ENCODE data around the gene LRR1.
A peak's percentile ranks its signal among the peaks of the same experiment; 100 is the strongest.
"Not testable (repeated sequence)": the region's sequence is repeated elsewhere in the genome, so short reads cannot be mapped to it uniquely, and the experiment has no call there.

The LRR1 gene

DNA sequence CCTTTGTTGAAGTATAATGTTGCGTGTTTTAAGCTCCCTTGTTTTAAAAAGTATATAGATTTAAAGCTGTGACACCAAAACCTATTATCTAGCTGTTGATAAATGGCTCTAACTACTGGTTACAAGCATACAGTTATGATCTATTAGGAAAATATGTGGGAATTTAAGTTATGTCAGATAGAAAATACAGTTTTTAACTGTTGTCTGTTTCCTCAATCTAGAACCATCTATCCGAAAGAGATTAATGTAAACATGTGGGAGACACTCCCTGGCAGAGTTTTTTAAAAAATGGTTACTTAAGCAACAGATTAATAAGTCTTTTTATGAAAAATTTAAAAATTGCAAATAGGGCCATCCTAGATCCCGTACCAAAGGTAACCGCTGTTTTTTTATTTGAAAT is 13.5 kb downstream of the LRR1 start:
- no peaks in the 10 kb centered on the region for H3K27me3 Mint-ChIP-seq (ENCODE audit: low read depth)
- H3K36me3 Mint-ChIP-seq (ENCODE audit: low read depth) = peaks cover 42% of the 10 kb centered on the region
- no peak for DNase-seq (ENCODE audit: low spot score)

GRCh38 chr14:49612671-49613070 is 13.9 kb downstream of the LRR1 start:
- Mint-ChIP-seq H3K27me3 (ENCODE audit: low read depth) (no peaks in the 10 kb centered on the region), H3K9me3 (no peaks in the 10 kb centered on the region), H3K4me3 (no peak overlapping the region), H3K4me1 (ENCODE audit: low read depth) (peaks cover 15% of the 10 kb centered on the region), H3K27ac (no peak overlapping the region), H3K36me3 (ENCODE audit: low read depth) (peaks cover 44% of the 10 kb centered on the region)
- DNase-seq (ENCODE audit: low spot score) = no peak

More for the DNA sequence above, 13.5 kb downstream of the LRR1 start:
- peaks cover 12% of the 10 kb centered on the region for H3K4me1 Mint-ChIP-seq (ENCODE audit: low read depth)
- H3K9me3 Mint-ChIP-seq = no peaks in the 10 kb centered on the region
- H3K4me3 Mint-ChIP-seq = no peak overlapping the region
- no peak overlapping the region for H3K27ac Mint-ChIP-seq

DNA sequence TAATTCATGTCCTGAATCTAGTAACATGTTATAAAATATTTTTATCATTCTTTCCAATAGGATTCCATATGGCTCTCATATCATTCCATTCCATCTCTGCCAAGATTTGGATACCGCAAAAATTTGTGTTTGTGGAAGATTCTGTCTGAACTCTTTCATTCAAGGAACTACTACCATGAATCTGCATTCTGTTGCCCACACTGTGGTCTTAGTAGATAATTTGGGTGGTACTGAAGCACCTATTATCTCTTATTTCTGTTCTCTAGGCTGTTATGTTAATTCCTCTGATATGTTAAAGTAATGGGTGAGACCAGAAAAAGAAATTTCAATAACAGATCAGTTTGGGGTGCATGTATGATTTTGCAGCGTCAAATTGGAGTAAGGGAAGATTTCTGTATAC is 15.5 kb downstream of the LRR1 start:
- no peak for DNase-seq (ENCODE audit: low spot score)
- peaks cover 48% of the 10 kb centered on the region for H3K36me3 Mint-ChIP-seq (ENCODE audit: low read depth)
- H3K9me3 Mint-ChIP-seq = no peaks in the 10 kb centered on the region
- H3K4me1 Mint-ChIP-seq (ENCODE audit: low read depth) = peaks cover 26% of the 10 kb centered on the region
- no peak overlapping the region for H3K27ac Mint-ChIP-seq
- H3K4me3 Mint-ChIP-seq = no peak overlapping the region
- H3K27me3 Mint-ChIP-seq (ENCODE audit: low read depth) = no peaks in the 10 kb centered on the region

GRCh38 chr14:49615776-49616175 is 17.0 kb downstream of the LRR1 start:
- H3K36me3 Mint-ChIP-seq (ENCODE audit: low read depth) = peaks cover 57% of the 10 kb centered on the region
- H3K27ac Mint-ChIP-seq = no peak overlapping the region
- no peaks in the 10 kb centered on the region for H3K27me3 Mint-ChIP-seq (ENCODE audit: low read depth)
- H3K4me3 Mint-ChIP-seq = no peak overlapping the region
- peaks cover 26% of the 10 kb centered on the region for H3K4me1 Mint-ChIP-seq (ENCODE audit: low read depth)
- no peaks in the 10 kb centered on the region for H3K9me3 Mint-ChIP-seq
- no peak for DNase-seq (ENCODE audit: low spot score)

GRCh38 chr14:49617852-49618519 is 19.2 kb downstream of the LRR1 start:
- Mint-ChIP-seq H3K9me3 (no peaks in the 10 kb centered on the region), H3K4me1 (ENCODE audit: low read depth) (peaks cover 32% of the 10 kb centered on the region), H3K27me3 (ENCODE audit: low read depth) (no peaks in the 10 kb centered on the region), H3K4me3 (peak overlapping the region; percentile 98), H3K27ac (peak overlapping the region; percentile 47), H3K36me3 (ENCODE audit: low read depth) (peaks cover 64% of the 10 kb centered on the region)
- no peak for DNase-seq (ENCODE audit: low spot score)

- H3K27me3 Mint-ChIP-seq (ENCODE audit: low read depth); DNase-seq (ENCODE audit: low spot score); H3K9me3 Mint-ChIP-seq: not testable (repeated sequence)
- H3K4me3 Mint-ChIP-seq = peak overlapping the region; percentile 98
- H3K27ac Mint-ChIP-seq = peak overlapping the region; percentile 98
- H3K4me1 Mint-ChIP-seq (ENCODE audit: low read depth) = peaks cover 41% of the 10 kb centered on the region
- H3K36me3 Mint-ChIP-seq (ENCODE audit: low read depth) = peaks cover 69% of the 10 kb centered on the region
Observed at GRCh38 chr14:49619273-49619672, 20.5 kb downstream of the LRR1 start.

DNA sequence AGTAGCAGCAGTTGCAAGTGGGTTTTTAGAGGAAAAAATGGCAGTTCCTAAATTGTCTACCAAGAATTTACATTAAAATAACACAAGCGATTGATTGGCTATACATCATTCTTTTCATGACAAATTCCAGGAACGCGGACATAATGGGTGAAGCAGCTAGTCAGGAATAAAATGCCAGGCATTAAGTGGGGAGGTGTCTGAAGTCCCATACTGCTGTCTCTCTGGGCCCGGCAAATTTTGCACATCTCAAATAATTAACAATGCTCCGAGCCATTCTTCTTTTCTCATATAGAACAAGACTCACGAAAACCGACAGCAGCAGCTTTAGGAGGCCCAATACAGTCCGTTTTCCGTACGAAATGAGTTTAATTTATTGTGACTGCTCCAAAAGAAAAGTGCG is 21.0 kb downstream of the LRR1 start:
- Mint-ChIP-seq H3K27ac (peak overlapping the region; percentile 98), H3K4me3 (peak overlapping the region; percentile 98), H3K9me3 (no peaks in the 10 kb centered on the region), H3K4me1 (ENCODE audit: low read depth) (peaks cover 43% of the 10 kb centered on the region), H3K27me3 (ENCODE audit: low read depth) (no peaks in the 10 kb centered on the region), H3K36me3 (ENCODE audit: low read depth) (peaks cover 70% of the 10 kb centered on the region)
- DNase-seq (ENCODE audit: low spot score) = no peak

GRCh38 chr14:49620182-49621113 is 21.7 kb downstream of the LRR1 start, which contains the start of the genes MGAT2 and RPL36AL:
TSS of gene MGAT2 (plus strand) at chr14:49620799. CDS start at chr14:49621269, 470 bp downstream.
TSS of gene RPL36AL (minus strand) at chr14:49620626. CDS start at chr14:49619104, 1,522 bp downstream.
- Mint-ChIP-seq H3K36me3 (ENCODE audit: low read depth) (peaks cover 73% of the 10 kb centered on the region), H3K9me3 (no peaks in the 10 kb centered on the region), H3K4me3 (peak within 1 kb of the TSS; percentile 98), H3K4me1 (ENCODE audit: low read depth) (peaks cover 48% of the 10 kb centered on the region), H3K27ac (peak within 1 kb of the TSS; percentile 98), H3K27me3 (ENCODE audit: low read depth) (no peaks in the 10 kb centered on the region)
- DNase-seq (ENCODE audit: low spot score) = peak; percentile 97

DNA sequence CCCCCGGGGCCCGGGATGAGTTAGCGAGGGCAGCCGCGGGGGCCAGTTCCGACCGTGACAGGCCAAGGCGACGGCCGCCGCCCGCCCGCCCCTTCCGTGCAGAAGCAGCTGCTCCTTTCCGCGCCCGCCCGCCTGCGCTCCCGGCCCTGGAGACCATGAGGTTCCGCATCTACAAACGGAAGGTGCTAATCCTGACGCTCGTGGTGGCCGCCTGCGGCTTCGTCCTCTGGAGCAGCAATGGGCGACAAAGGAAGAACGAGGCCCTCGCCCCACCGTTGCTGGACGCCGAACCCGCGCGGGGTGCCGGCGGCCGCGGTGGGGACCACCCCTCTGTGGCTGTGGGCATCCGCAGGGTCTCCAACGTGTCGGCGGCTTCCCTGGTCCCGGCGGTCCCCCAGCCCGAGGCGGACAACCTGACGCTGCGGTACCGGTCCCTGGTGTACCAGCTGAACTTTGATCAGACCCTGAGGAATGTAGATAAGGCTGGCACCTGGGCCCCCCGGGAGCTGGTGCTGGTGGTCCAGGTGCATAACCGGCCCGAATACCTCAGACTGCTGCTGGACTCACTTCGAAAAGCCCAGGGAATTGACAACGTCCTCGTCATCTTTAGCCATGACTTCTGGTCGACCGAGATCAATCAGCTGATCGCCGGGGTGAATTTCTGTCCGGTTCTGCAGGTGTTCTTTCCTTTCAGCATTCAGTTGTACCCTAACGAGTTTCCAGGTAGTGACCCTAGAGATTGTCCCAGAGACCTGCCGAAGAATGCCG is 22.6 kb downstream of the LRR1 start:
- Mint-ChIP-seq H3K4me3 (peak overlapping the region; percentile 98), H3K27me3 (ENCODE audit: low read depth) (no peaks in the 10 kb centered on the region), H3K9me3 (no peaks in the 10 kb centered on the region), H3K27ac (peak overlapping the region; percentile 98), H3K4me1 (ENCODE audit: low read depth) (peaks cover 49% of the 10 kb centered on the region), H3K36me3 (ENCODE audit: low read depth) (peaks cover 72% of the 10 kb centered on the region)
- DNase-seq (ENCODE audit: low spot score) = no peak

GRCh38 chr14:49622022-49622607 is 23.4 kb downstream of the LRR1 start:
- Mint-ChIP-seq H3K9me3 (no peaks in the 10 kb centered on the region), H3K4me3 (peak overlapping the region; percentile 98), H3K4me1 (ENCODE audit: low read depth) (peaks cover 48% of the 10 kb centered on the region), H3K27ac (peak overlapping the region; percentile 76), H3K27me3 (ENCODE audit: low read depth) (no peaks in the 10 kb centered on the region), H3K36me3 (ENCODE audit: low read depth) (peaks cover 68% of the 10 kb centered on the region)
- no peak for DNase-seq (ENCODE audit: low spot score)

DNA sequence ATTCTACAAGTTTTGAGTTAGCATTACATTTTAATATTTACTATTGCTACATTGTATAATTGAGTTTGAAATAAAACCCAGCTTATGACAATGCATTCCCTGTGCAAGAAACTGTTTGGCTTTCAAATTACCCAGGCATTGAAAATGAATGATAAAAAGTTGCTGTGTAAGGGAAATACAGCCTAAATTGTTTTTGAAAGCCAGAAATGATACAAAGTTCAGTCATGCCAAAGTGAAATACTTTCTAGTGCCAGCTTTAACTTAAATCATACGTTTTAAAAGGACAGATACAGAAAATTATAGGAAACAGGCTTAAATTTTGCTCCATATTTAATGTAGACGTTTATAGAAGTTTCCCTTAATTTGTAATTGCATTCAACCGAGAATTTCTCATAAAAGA is 24.6 kb downstream of the LRR1 start:
- DNase-seq (ENCODE audit: low spot score) = no peak
- peaks cover 63% of the 10 kb centered on the region for H3K36me3 Mint-ChIP-seq (ENCODE audit: low read depth)
- H3K4me1 Mint-ChIP-seq (ENCODE audit: low read depth) = peaks cover 43% of the 10 kb centered on the region
- H3K9me3 Mint-ChIP-seq = no peaks in the 10 kb centered on the region
- H3K4me3 Mint-ChIP-seq = peak overlapping the region; percentile 98
- no peaks in the 10 kb centered on the region for H3K27me3 Mint-ChIP-seq (ENCODE audit: low read depth)
- peak overlapping the region; percentile 73 for H3K27ac Mint-ChIP-seq

DNA sequence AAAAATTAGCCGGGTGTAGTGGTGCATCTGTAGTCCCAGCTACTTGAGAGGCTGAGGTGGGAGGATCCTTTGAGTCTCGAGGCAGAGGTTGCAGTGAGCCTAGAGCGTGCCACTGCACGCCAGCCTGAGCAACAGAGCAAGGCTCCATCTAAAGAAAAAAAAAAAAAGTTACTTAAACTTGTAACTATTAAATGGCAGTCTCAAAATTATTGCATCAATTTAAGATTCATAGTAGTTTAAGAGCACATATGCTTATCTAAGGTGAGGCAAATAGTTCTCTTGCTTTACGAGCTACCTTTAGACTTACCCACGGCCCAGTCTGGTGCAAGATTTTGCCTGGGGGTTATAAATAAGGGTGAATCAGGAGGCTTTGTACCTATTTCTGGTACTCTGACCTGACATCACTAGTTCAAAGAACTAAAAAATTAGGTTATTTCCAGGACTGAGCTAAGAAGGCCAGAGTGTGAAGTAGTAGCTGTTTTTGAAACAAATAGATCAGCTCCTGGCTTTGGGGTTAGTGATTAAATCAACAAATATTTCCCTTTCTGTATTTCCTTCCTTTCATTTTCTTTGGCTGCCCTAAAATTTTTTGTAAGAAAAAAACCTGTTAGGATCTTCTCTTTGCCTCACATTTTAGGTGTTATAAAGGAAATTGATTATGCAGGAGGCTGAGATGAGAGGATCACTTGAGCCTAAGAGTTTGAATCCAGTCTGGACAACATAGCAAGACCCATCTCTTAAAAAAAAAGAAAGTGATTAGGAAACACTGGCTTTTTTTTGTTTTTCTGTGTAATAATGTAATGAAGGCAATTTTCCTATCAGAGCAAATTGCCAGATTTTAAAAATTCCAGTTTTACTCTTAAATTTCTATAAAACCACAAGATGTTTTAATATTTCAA is 25.4 kb downstream of the LRR1 start:
- Mint-ChIP-seq H3K4me3 (peak overlapping the region; percentile 98), H3K27ac (peak overlapping the region; percentile 73), H3K27me3 (ENCODE audit: low read depth) (no peaks in the 10 kb centered on the region), H3K9me3 (no peaks in the 10 kb centered on the region), H3K36me3 (ENCODE audit: low read depth) (peaks cover 55% of the 10 kb centered on the region), H3K4me1 (ENCODE audit: low read depth) (peaks cover 38% of the 10 kb centered on the region)
- no peak for DNase-seq (ENCODE audit: low spot score)
